ENCODE measurements around the gene CIRBP. TPM values are rescaled to one million over a fixed set of nuclear protein-coding genes. Genes with fewer than 3 reads are reported as not detected.

CIRBP gene
- total and polyA plus RNA-seq, 9 of the 15 experiments (the other 6 are each of a cell fraction or from before 2014, with no cell fraction given) = 20.5 to 327 (median 176) TPM

- TF ChIP-seq ZNF121 (CRISPR knock-in tag; conservative IDR thresholded peaks at IDR 0.05) (no peak), BRD9 (IDR thresholded peaks at IDR 0.05; ENCODE audit: low read depth, partially characterized antibody) (no peak), FOXK2 (conservative IDR thresholded peaks at IDR 0.05 in 1 of 2, IDR thresholded peaks at IDR 0.05 in 1 of 2; ENCODE audit: low read depth in 2 of 2) (no peak), HMG20A (CRISPR knock-in tag; conservative IDR thresholded peaks at IDR 0.05) (no peak), DLX4 (CRISPR knock-in tag; IDR thresholded peaks at IDR 0.05) (no peak), ZNF224 (CRISPR knock-in tag; IDR thresholded peaks at IDR 0.05) (no peak), ZNF512 (tag; IDR thresholded peaks at IDR 0.05) (no peak), SOX6 (IDR thresholded peaks at IDR 0.05) (0 out of 2 replicates have a peak, but pooled peaks have one; percentile 3), ERF (CRISPR knock-in tag; IDR thresholded peaks at IDR 0.05) (peak; percentile 95), GTF2E2 (tag; IDR thresholded peaks at IDR 0.05) (peak; percentile 92), POLR2B (IDR thresholded peaks at IDR 0.05; ENCODE audit: low read depth, partially characterized antibody) (peak; percentile 64), GABPB2 (CRISPR knock-in tag; conservative IDR thresholded peaks at IDR 0.05) (peak; percentile 78), THAP7 (CRISPR knock-in tag; IDR thresholded peaks at IDR 0.05) (no peak), ZNF184 (CRISPR knock-in tag; IDR thresholded peaks at IDR 0.05) (no peak), ZNF253 (CRISPR knock-in tag; conservative IDR thresholded peaks at IDR 0.05) (no peak), ZC3H4 (CRISPR knock-in tag; IDR thresholded peaks at IDR 0.05; ENCODE audit: borderline replicate concordance) (no peak; the same call in none of the 2 replicates), TRIM28 (IDR thresholded peaks at IDR 0.05) (no peak), PTRF (tag; IDR thresholded peaks at IDR 0.05) (no peak), BMI1 (IDR thresholded peaks at IDR 0.05; ENCODE audit: low read length) (no peak), CHCHD3 (CRISPR knock-in tag; IDR thresholded peaks at IDR 0.05) (no peak), ZNF384 (IDR thresholded peaks at IDR 0.05; ENCODE audit: low read depth, low read length) (no peak; the same call in 1 of the 2 replicates), KLF1 (tag; IDR thresholded peaks at IDR 0.05) (no peak; the same call in 1 of the 2 replicates), ETV5 (CRISPR knock-in tag; IDR thresholded peaks at IDR 0.05; ENCODE audit: low read depth) (no peak), SAP30 (IDR thresholded peaks at IDR 0.05; ENCODE audit: borderline replicate concordance, insufficient read depth, low read depth, low read length, poor library complexity, severe bottlenecking) (peak; percentile 48)
Measured at GRCh38 chr19:1269478-1270212, 513 bp downstream of the CIRBP start (continued).

Measured in K562 (cell line).